SK-N-SH treated with all-trans-retinoic acid at 6 μM for 48 hours (cell line): ENCODE results near the gene CNPY1.

Experiments used
- ATAC-seq: fragments of 200-7000 bp; cut with Tn5 transposase; 3 replicates; pipeline ENCODE4 v1.9.1; 2020; ENCODE audit warnings: mild to moderate bottlenecking, moderate library complexity
- ARNTL ChIP-seq: fragments of 450-650 bp; formaldehyde crosslinking; IDR thresholded peaks from 2 replicates; pipeline ENCODE4 v1.5.0; 2020; ENCODE audit warnings: low read depth, mild to moderate bottlenecking, moderate library complexity, borderline replicate concordance
- BACH2 ChIP-seq: fragments of 250-450 bp; sonication (Bioruptor Pico); IDR thresholded peaks from 2 replicates; pipeline ENCODE4 v1.9.0; 2021; ENCODE audit warnings: mild to moderate bottlenecking, borderline replicate concordance
- ESRRG ChIP-seq: fragments of 250-450 bp; sonication (Bioruptor Pico); IDR thresholded peaks from 2 replicates; pipeline ENCODE4 v1.6.1; 2021; ENCODE audit warnings: mild to moderate bottlenecking
- GLIS3 ChIP-seq: fragments of 250-450 bp; sonication (Bioruptor Pico); IDR thresholded peaks from 2 replicates; pipeline ENCODE4 v1.5.0; 2020; ENCODE audit warnings: mild to moderate bottlenecking, moderate library complexity
- ISL1 ChIP-seq: fragments of 250-450 bp; sonication (Bioruptor Pico); IDR thresholded peaks from 2 replicates; pipeline ENCODE4 v2.1.2; 2022; ENCODE audit warnings: mild to moderate bottlenecking, moderate library complexity
- OSR1 ChIP-seq: fragments of 250-450 bp; sonication (Bioruptor Pico); IDR thresholded peaks from 2 replicates; pipeline ENCODE4 v1.8.0; 2022; ENCODE audit warnings: moderate library complexity, mild to moderate bottlenecking, inconsistent platforms
- SNAI2 ChIP-seq: fragments of 250-450 bp; sonication (Bioruptor Pico); IDR thresholded peaks from 2 replicates; pipeline ENCODE4 v1.5.0; 2020; ENCODE audit warnings: mild to moderate bottlenecking, moderate library complexity
- TCF4 ChIP-seq: fragments of 250-450 bp; sonication (Bioruptor Pico); IDR thresholded peaks from 2 replicates; pipeline ENCODE4 v1.8.0; 2021; ENCODE audit warnings: mild to moderate bottlenecking, moderate library complexity, borderline replicate concordance
- TOX ChIP-seq: fragments of 250-450 bp; sonication (Bioruptor Pico); IDR thresholded peaks from 2 replicates; pipeline ENCODE4 v1.8.0; 2021; ENCODE audit warnings: mild to moderate bottlenecking, moderate library complexity, borderline replicate concordance
- ZC3H10 ChIP-seq: fragments of 250-450 bp; sonication (Bioruptor Pico); IDR thresholded peaks from 2 replicates; pipeline ENCODE4 v1.5.1; 2021; ENCODE audit warnings: mild to moderate bottlenecking, moderate library complexity
- ZFP3 ChIP-seq: fragments of 250-450 bp; sonication (Bioruptor Pico); IDR thresholded peaks from 2 replicates; pipeline ENCODE4 v1.5.0; 2020; ENCODE audit warnings: mild to moderate bottlenecking, moderate library complexity
- ZNF70 ChIP-seq: fragments of 450-650 bp; formaldehyde crosslinking; IDR thresholded peaks from 2 replicates; pipeline ENCODE4 v1.5.0; 2020; ENCODE audit warnings: mild to moderate bottlenecking, moderate library complexity
- TF ChIP-seq, protein P1 (sequence below): fragments of 250-450 bp; sonication (Bioruptor Pico); IDR thresholded peaks from 2 replicates; pipeline ENCODE4 v1.8.0; 2020; ENCODE audit warnings: mild to moderate bottlenecking, moderate library complexity, borderline replicate concordance
- TF ChIP-seq, protein P2 (sequence below): fragments of 250-450 bp; sonication (Bioruptor Pico); IDR thresholded peaks from 2 replicates; pipeline ENCODE4 v1.5.1; 2021; ENCODE audit warnings: mild to moderate bottlenecking, moderate library complexity
- TF ChIP-seq, protein P3 (sequence below): fragments of 250-450 bp; sonication (Bioruptor Pico); IDR thresholded peaks from 2 replicates; pipeline ENCODE4 v1.5.1; 2020; ENCODE audit warnings: low read depth, mild to moderate bottlenecking, moderate library complexity
- TF ChIP-seq, protein P4 (sequence below): fragments of 250-450 bp; sonication (Bioruptor Pico); IDR thresholded peaks from 2 replicates; pipeline ENCODE4 v1.5.0; 2020; ENCODE audit warnings: mild to moderate bottlenecking, moderate library complexity

Gene CNPY1

DNA sequence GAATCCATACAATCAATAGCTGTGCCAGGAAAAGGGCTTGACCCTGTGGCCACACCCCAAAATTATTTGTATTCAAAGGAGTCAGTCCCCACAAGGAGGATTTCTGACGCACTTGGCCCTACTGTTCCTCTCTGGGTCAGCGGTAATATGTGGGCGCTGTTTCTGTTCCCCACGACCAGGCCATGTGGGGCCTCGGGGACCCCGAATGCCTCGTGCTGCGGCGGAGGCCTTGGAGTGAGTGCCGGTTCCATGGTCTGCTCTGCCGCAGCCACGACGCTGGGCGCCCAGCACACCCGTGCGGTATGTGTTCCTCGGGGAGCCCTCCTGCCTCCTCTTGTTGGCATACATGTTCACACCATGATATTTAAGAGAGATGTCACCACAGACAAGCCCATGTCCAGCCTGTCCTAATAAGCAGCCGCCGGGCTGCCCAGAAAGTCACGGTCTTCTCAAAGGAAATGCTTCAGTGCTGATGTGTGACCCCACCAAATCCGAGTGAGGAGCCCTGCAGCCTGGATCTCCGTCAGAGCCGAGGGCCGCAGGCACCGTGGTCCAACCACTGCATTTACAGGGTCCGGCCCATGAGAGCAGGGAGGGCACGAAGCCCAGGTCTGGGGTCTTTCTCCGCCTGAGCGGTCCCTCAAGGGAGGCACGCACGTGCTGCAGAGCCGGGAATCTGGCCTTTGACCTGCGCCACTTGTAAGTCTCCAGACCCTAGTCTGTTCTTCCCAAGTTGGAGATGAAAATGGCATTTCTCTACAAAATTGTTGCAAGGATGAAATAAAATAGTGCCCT is 52.4 kb downstream of the CNPY1 start:
- ATAC-seq: no peak
- no peak for TF ChIP-seq OSR1 (CRISPR knock-in tag)

DNA sequence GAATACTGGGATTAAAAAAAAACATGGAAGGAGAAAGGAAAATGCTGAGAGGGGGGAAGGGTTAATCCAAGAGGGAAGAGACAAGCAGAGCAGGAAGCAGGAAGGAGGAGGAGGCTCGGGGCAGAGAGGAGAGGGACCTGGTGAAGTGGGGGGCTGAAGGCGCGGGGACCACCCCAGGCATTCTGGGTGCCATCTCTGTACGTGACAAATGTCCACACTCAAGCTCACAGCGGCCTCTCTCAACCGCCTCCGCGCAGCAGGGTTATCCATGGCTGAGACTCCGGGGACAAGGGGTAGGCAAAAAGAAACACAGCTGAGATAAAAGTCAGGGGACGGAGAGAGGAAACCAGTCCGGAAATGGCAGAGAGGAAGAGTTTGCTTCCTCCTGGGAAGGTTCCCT is 54.5 kb downstream of the CNPY1 start:
- TF ChIP-seq TCF4: no peak
- TF ChIP-seq, protein P1, sequence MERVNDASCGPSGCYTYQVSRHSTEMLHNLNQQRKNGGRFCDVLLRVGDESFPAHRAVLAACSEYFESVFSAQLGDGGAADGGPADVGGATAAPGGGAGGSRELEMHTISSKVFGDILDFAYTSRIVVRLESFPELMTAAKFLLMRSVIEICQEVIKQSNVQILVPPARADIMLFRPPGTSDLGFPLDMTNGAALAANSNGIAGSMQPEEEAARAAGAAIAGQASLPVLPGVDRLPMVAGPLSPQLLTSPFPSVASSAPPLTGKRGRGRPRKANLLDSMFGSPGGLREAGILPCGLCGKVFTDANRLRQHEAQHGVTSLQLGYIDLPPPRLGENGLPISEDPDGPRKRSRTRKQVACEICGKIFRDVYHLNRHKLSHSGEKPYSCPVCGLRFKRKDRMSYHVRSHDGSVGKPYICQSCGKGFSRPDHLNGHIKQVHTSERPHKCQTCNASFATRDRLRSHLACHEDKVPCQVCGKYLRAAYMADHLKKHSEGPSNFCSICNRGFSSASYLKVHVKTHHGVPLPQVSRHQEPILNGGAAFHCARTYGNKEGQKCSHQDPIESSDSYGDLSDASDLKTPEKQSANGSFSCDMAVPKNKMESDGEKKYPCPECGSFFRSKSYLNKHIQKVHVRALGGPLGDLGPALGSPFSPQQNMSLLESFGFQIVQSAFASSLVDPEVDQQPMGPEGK (CRISPR knock-in tag): no peak
- no peak for TF ChIP-seq OSR1 (CRISPR knock-in tag)
- TF ChIP-seq ZC3H10 (CRISPR knock-in tag): no peak
- no peak for TF ChIP-seq ZNF70 (CRISPR knock-in tag)
- TF ChIP-seq, protein P2, sequence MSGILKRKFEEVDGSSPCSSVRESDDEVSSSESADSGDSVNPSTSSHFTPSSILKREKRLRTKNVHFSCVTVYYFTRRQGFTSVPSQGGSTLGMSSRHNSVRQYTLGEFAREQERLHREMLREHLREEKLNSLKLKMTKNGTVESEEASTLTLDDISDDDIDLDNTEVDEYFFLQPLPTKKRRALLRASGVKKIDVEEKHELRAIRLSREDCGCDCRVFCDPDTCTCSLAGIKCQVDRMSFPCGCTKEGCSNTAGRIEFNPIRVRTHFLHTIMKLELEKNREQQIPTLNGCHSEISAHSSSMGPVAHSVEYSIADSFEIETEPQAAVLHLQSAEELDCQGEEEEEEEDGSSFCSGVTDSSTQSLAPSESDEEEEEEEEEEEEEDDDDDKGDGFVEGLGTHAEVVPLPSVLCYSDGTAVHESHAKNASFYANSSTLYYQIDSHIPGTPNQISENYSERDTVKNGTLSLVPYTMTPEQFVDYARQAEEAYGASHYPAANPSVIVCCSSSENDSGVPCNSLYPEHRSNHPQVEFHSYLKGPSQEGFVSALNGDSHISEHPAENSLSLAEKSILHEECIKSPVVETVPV (CRISPR knock-in tag): no peak
- no peak for ATAC-seq

DNA sequence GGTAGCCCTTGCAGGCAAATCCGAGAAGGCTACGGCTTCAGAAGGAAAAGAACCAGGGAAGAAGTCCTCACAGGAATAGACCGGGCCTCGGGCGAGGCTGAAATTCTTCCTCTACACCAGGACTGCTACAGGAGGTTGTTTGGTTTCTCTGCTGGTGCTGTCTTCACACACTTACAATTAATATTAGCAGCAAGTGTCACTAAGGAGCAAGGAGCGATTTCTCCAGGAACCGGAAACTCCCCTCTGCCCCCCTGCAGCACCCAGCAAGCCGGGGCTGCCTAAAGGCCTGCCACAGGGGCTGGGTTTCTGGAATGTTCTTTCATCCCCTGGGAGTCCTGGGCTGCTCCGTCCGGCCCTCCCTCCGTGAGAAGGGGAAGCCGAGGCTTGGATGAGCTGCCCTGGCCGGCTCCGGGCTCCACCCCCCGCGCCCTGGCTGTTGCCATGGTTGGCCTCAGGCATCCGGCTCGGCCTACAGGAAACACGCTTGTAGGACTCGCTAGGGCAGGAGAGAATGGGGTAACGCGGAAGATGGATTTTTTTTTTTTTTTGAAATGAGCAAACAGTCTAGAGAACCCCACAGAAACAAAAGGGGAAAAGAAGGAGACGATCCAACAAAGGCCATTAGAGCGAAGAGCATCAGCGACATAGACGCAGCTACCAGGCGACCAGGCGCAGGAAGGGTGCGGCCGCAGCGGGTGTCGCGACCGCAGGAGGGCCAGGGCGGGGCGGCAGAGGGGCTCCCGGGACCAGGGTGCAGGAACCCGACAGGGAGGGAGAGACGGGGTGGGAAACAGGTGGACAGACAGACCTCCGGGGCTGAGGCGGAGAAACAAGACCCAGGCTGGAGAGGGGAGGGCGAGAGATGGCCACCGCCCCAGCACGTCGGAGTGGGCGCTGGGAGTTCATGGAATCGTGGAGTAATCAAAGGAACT is 55.4 kb downstream of the CNPY1 start:
- TF ChIP-seq TOX (no peak), ZFP3 (CRISPR knock-in tag) (no peak), ARNTL (no peak), ESRRG (no peak), GLIS3 (CRISPR knock-in tag) (no peak)
- TF ChIP-seq, protein P3, sequence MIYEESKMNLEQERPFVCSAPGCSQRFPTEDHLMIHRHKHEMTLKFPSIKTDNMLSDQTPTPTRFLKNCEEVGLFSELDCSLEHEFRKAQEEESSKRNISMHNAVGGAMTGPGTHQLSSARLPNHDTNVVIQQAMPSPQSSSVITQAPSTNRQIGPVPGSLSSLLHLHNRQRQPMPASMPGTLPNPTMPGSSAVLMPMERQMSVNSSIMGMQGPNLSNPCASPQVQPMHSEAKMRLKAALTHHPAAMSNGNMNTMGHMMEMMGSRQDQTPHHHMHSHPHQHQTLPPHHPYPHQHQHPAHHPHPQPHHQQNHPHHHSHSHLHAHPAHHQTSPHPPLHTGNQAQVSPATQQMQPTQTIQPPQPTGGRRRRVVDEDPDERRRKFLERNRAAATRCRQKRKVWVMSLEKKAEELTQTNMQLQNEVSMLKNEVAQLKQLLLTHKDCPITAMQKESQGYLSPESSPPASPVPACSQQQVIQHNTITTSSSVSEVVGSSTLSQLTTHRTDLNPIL (CRISPR knock-in tag): no peak
- ATAC-seq: peak; percentile 60

DNA sequence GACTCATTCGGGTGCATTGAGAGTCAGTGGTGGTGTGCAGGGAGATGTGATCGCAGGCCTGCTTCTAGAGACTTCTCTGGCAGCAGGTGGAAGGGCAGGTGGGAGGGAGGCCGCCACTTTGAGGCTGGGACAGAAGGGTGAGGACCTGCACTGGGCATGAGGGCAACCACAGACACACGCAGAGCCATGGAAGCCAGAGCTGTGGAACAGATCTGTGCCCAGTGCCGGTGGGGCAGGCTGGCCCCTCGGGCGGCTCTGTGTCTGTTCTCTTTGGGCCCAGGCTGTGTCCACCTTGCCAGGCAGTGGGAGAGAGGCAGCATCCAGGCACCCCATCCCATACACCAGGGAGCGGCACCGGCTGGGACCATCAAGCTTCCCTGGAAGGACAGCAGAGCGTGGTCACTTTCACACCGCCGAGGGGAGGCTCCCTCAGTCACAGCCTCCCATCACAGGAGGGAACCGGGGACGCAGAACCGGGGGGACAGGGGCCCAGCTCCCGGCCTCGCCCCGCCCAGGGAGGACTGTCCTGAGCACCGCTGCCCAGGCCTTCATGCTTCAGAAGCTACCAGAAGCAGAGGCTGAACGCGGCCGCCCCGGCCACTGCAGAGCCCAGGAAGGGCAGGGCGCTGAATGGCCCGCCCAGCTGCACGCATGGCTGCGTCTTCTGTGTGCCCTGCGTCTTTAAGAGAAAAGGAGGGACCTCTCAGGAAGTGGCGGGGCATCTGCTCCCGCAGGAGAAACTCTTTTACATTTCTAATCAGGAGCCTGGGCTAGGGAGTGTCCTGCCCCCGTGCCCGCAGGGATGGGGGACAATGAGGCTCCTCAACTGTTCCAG is 56.3 kb downstream of the CNPY1 start:
- ATAC-seq: peak; percentile 74
- TF ChIP-seq, protein P3 (CRISPR knock-in tag): no peak
- TF ChIP-seq TCF4 (no peak), ZFP3 (CRISPR knock-in tag) (no peak), ESRRG (no peak), SNAI2 (CRISPR knock-in tag) (no peak), GLIS3 (CRISPR knock-in tag) (no peak), BACH2 (no peak), OSR1 (CRISPR knock-in tag) (no peak), ISL1 (CRISPR knock-in tag) (no peak)
- TF ChIP-seq, protein P4, sequence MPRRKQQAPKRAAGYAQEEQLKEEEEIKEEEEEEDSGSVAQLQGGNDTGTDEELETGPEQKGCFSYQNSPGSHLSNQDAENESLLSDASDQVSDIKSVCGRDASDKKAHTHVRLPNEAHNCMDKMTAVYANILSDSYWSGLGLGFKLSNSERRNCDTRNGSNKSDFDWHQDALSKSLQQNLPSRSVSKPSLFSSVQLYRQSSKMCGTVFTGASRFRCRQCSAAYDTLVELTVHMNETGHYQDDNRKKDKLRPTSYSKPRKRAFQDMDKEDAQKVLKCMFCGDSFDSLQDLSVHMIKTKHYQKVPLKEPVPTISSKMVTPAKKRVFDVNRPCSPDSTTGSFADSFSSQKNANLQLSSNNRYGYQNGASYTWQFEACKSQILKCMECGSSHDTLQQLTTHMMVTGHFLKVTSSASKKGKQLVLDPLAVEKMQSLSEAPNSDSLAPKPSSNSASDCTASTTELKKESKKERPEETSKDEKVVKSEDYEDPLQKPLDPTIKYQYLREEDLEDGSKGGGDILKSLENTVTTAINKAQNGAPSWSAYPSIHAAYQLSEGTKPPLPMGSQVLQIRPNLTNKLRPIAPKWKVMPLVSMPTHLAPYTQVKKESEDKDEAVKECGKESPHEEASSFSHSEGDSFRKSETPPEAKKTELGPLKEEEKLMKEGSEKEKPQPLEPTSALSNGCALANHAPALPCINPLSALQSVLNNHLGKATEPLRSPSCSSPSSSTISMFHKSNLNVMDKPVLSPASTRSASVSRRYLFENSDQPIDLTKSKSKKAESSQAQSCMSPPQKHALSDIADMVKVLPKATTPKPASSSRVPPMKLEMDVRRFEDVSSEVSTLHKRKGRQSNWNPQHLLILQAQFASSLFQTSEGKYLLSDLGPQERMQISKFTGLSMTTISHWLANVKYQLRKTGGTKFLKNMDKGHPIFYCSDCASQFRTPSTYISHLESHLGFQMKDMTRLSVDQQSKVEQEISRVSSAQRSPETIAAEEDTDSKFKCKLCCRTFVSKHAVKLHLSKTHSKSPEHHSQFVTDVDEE (CRISPR knock-in tag): no peak
- TF ChIP-seq, protein P1 (CRISPR knock-in tag): no peak
